AG04450 (cell line): ENCODE results near the gene PTCH2. TPM values are rescaled to one million over a fixed set of nuclear protein-coding genes. Genes with fewer than 3 reads are reported as not detected.
A peak's percentile ranks its signal among the peaks of the same experiment; 100 is the strongest.

Experiments used
- CTCF ChIA-PET: fragments of 300-600, 350-600 bp; formaldehyde crosslinking; extraction: SDS; loops from one replicate; lab custom pipeline; 2022; ENCODE audit warnings: antibody characterized with exemption, inconsistent platforms; lab: Charles Lee
- POLR2A ChIA-PET: fragments of 350-600 bp; formaldehyde crosslinking; extraction: SDS; loops from one replicate; lab custom pipeline; 2021; ENCODE audit warnings: antibody characterized with exemption, inconsistent platforms; lab: Yijun Ruan, JAX
- DNase-seq: peaks from one replicate; pipeline ENCODE4 v3.0.0-alpha.2; 2011; ENCODE audit warnings: low read depth, low spot score
- H3K27ac ChIP-seq: one replicate; pipeline ENCODE4 v1.5.1; 2012; ENCODE audit warnings: low read depth, low read length, control low read depth
- H3K27me3 ChIP-seq: one replicate; pipeline ENCODE4 v1.6.0; 2012; ENCODE audit warnings: low read length; ENCODE audit not compliant: control insufficient read depth, insufficient read depth
- H3K4me3 ChIP-seq: 2 replicates; pipeline ENCODE4 v1.5.1; 2011; ENCODE audit warnings: mild to moderate bottlenecking, low read depth, low read length, control low read depth
- H3K9me3 ChIP-seq: 2 replicates; pipeline ENCODE4 v1.5.1; 2012; ENCODE audit warnings: low read length; ENCODE audit not compliant: control insufficient read depth, insufficient read depth
- CTCF ChIP-seq: IDR thresholded peaks from 2 replicates; pipeline ENCODE4 v1.5.1; 2011; ENCODE audit warnings: low read depth, low read length, control low read depth, inconsistent platforms
- polyA plus RNA-seq: library from polyadenylated mRNA; depleted of rRNA; stranded (reverse); fragments of >200 nt; gene quantifications from 2 replicates; pipeline ENCODE4 v1.2.3, GENCODE V29; 2011

Gene PTCH2
- polyA plus RNA-seq, 1 experiment, result 0.20 TPM

GRCh38 chr1:44785501-44786137, 57.4 kb downstream of the PTCH2 start:
- Histone ChIP-seq H3K4me3 (peak overlapping the region; percentile 50), H3K27me3 (peaks cover 2% of the 10 kb centered on the region), H3K27ac (no peak overlapping the region), H3K9me3 (no peaks in the 10 kb centered on the region; the same call in 1 of the 2 replicates)
- ChIA-PET POLR2A (interaction anchor here (1.8 to 2.3 kb wide), 2 partner anchors 10 to 34 kb away, joined by 7 to 9 read pairs; partner anchors contain the start of gene RPS8), CTCF (interaction anchor here (0.7 to 1.9 kb wide), 6 partner anchors 8 to 23 kb away, joined by 3 to 6 read pairs (median 4); partner anchors contain the start of genes BTBD19 and PLK3)
- no peak for DNase-seq
- no peak for TF ChIP-seq CTCF

- TF ChIP-seq CTCF, result no peak
- Histone ChIP-seq H3K9me3 (no peaks in the 10 kb centered on the region; the same call in 1 of the 2 replicates), H3K27me3 (peaks cover 2% of the 10 kb centered on the region), H3K4me3 (no peak overlapping the region), H3K27ac (no peak overlapping the region)
- DNase-seq, result no peak
- ChIA-PET POLR2A (interaction anchor here (1.8 to 2.3 kb wide), 2 partner anchors 9 to 34 kb away, joined by 7 to 9 read pairs; partner anchors contain the start of gene RPS8), CTCF (interaction anchor here (0.6 to 2.2 kb wide), 9 partner anchors 7 to 56 kb away, joined by 3 to 10 read pairs (median 4); partner anchors contain the start of genes BTBD19, PLK3 and RNU5D-1)
Measured at GRCh38 chr1:44785029-44785380, 58.0 kb downstream of the PTCH2 start.

GRCh38 chr1:44784094-44785028, 58.7 kb downstream of the PTCH2 start:
- ChIA-PET POLR2A (interaction anchor here (0.6 to 2.3 kb wide), 4 partner anchors 9 to 60 kb away, joined by 4 to 9 read pairs (median 6); partner anchors contain the start of genes PLK3 and RPS8), CTCF (interaction anchor here (0.6 to 2.2 kb wide), 8 partner anchors 9 to 70 kb away, joined by 3 to 10 read pairs (median 4); partner anchors contain the start of genes BTBD19 and RNU5D-1)
- no peak for TF ChIP-seq CTCF
- peak overlapping the region; percentile 41 for H3K4me3 ChIP-seq
- H3K9me3 ChIP-seq, result no peaks in the 10 kb centered on the region; the same call in 1 of the 2 replicates
- DNase-seq, result no peak
- H3K27me3 ChIP-seq, result peaks cover 2% of the 10 kb centered on the region
- H3K27ac ChIP-seq, result no peak overlapping the region

GRCh38 chr1:44783697-44784093, 59.4 kb downstream of the PTCH2 start:
- ChIA-PET CTCF (interaction anchor here (0.7 to 2.2 kb wide), 3 partner anchors 10 to 69 kb away, joined by 3 to 10 read pairs (median 4); partner anchors contain the start of gene RNU5D-1), POLR2A (interaction anchor here (0.6 to 2.3 kb wide), 6 partner anchors 8 to 228 kb away, joined by 3 to 9 read pairs (median 5); partner anchors contain the start of genes HECTD3, PLK3 and RPS8)
- H3K27me3 ChIP-seq, result peaks cover 2% of the 10 kb centered on the region
- H3K4me3 ChIP-seq, result peak overlapping the region; percentile 41; the same call in 1 of the 2 replicates
- no peaks in the 10 kb centered on the region; the same call in 1 of the 2 replicates for H3K9me3 ChIP-seq
- no peak overlapping the region for H3K27ac ChIP-seq
- DNase-seq, result no peak
- no peak for TF ChIP-seq CTCF
